ENCODE data around the gene BPI. TPM values are rescaled to one million over a fixed set of nuclear protein-coding genes. Genes with fewer than 3 reads are reported as not detected.
"Not testable (repeated sequence)": the region's sequence is repeated elsewhere in the genome, so short reads cannot be mapped to it uniquely, and the experiment has no call there.

Gene BPI
- total RNA-seq, 2 donors from 2014 or later = not detected

GRCh38 chr20:38278763-38279162, 25.2 kb upstream of the BPI start:
- H3K4me3 ChIP-seq = no peak overlapping the region
- H3K27me3 ChIP-seq = no peaks in the 10 kb centered on the region
- intact Hi-C loops (cut with DNase I) = no loop called here
- H3K9me3 ChIP-seq = no peaks in the 10 kb centered on the region
- ATAC-seq = no peak
- no peak for TF ChIP-seq POLR2A (IDR thresholded peaks at IDR 0.05)
- TF ChIP-seq, protein P1, sequence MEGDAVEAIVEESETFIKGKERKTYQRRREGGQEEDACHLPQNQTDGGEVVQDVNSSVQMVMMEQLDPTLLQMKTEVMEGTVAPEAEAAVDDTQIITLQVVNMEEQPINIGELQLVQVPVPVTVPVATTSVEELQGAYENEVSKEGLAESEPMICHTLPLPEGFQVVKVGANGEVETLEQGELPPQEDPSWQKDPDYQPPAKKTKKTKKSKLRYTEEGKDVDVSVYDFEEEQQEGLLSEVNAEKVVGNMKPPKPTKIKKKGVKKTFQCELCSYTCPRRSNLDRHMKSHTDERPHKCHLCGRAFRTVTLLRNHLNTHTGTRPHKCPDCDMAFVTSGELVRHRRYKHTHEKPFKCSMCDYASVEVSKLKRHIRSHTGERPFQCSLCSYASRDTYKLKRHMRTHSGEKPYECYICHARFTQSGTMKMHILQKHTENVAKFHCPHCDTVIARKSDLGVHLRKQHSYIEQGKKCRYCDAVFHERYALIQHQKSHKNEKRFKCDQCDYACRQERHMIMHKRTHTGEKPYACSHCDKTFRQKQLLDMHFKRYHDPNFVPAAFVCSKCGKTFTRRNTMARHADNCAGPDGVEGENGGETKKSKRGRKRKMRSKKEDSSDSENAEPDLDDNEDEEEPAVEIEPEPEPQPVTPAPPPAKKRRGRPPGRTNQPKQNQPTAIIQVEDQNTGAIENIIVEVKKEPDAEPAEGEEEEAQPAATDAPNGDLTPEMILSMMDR (IDR thresholded peaks at IDR 0.05) = no peak
- no peak for DNase-seq
- H3K4me1 ChIP-seq = no peaks in the 10 kb centered on the region
- H3K27ac ChIP-seq = no peak overlapping the region
- H3K36me3 ChIP-seq (replicated peaks in 1 of 2; ENCODE audit: insufficient read depth in 1 of 2, low read depth in 2 of 2) = no peaks in the 10 kb centered on the region
- 91 to 96% methylated on average over 2 of the region's 2 CpGs for WGBS, 2 donors

GRCh38 chr20:38281176-38281915, 22.6 kb upstream of the BPI start:
- H3K9me3 ChIP-seq; DNase-seq; intact Hi-C loops (cut with DNase I); H3K4me1 ChIP-seq; H3K36me3 ChIP-seq (replicated peaks in 1 of 2; ENCODE audit: insufficient read depth in 1 of 2, low read depth in 2 of 2); H3K27me3 ChIP-seq; H3K4me3 ChIP-seq; H3K27ac ChIP-seq; ATAC-seq: not testable (repeated sequence)
- 76 to 80% methylated on average over 6 of the region's 6 CpGs for WGBS, 2 donors

DNA sequence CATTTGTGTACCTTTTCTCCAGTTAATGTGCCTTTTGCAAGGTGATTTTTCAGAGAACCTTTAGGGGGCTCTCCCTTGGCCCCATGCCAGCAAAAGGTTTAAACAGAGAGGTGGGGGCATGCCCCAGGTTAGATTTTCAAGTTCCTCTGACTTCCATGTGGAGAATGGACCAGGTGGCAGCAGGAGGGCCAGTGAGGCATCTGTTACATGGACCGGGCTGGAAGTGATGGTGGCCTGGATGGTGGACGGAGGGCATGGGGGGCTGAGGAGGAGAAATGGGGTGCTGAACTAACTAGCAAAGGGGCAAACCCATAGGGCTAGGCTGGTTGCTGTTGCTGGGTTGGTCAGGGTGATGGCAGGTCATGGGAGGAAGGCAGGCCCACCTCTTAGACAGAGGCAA, 20.7 kb upstream of the BPI start:
- H3K4me1 ChIP-seq = no peaks in the 10 kb centered on the region
- no peaks in the 10 kb centered on the region for H3K9me3 ChIP-seq
- H3K36me3 ChIP-seq (replicated peaks in 1 of 2; ENCODE audit: insufficient read depth in 1 of 2, low read depth in 2 of 2) = no peaks in the 10 kb centered on the region
- ATAC-seq = no peak
- 95 to 97% methylated on average over 2 of the region's 2 CpGs for WGBS, 2 donors
- DNase-seq = no peak
- intact Hi-C loops (cut with DNase I) = no loop called here
- H3K4me3 ChIP-seq = no peak overlapping the region
- TF ChIP-seq, protein P1 (IDR thresholded peaks at IDR 0.05) = no peak
- no peak for TF ChIP-seq POLR2A (IDR thresholded peaks at IDR 0.05)
- H3K27ac ChIP-seq = no peak overlapping the region
- H3K27me3 ChIP-seq = no peaks in the 10 kb centered on the region

DNA sequence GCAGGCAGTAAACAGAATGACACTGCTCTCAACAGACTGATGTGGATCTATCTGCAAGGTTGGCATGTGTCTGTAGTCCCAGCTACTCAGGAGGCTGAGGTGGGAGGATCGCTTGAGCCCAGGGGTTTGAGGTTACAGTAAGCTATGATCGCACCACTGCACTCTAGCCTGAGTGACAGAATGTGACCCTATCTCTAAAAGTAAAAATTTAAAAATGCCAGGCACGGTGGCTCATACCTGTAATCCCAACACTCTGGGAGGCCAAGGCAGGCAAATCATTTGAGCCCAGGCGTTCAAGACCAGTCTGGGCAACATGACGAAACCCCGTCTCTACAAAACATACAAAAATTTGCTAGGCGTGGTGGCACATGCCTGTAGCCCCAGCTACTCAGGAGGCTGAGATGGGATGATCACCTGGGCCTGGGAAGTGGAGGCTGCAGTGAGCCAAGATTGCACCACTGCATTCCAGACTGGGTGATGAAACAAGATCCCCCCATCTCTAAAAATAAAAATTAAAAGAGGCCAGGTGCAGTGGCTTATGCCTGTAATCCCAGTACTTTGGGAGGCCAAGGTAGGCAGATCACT, 19.8 kb upstream of the BPI start:
- intact Hi-C loops (cut with DNase I) = not testable (repeated sequence)
- 76 to 78% methylated on average over 7 of the region's 7 CpGs for WGBS, 2 donors

DNA sequence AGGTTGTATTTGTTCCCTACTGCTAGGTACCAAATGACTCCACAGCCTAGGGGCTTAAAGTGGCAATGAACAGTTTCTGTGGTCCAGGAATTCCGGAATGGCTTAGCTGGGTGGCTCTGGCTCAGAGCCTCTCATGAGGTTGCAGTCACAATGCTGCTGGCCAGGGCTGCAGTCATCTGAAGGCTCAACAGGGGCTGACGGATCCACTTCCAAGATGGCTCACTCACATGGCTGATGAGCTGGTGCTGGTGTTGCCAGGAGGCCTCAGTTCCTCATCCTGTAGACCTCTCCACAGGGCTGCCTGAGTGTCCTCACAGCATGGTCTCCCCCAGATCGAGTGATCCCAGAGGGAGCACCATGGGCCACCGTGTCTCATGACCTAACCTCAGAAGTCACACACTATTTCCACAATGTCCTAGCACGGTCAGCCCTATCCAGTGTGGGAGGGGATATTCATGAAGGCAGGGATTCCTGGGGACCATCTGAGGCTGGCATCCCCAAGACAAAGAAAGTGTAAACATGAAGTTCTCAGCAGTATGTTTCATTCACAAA, 19.0 kb upstream of the BPI start:
- Histone ChIP-seq H3K27ac (no peak overlapping the region), H3K36me3 (replicated peaks in 1 of 2; ENCODE audit: insufficient read depth in 1 of 2, low read depth in 2 of 2) (no peaks in the 10 kb centered on the region), H3K9me3 (no peaks in the 10 kb centered on the region), H3K4me3 (no peak overlapping the region), H3K4me1 (no peaks in the 10 kb centered on the region), H3K27me3 (no peaks in the 10 kb centered on the region)
- TF ChIP-seq, protein P1 (IDR thresholded peaks at IDR 0.05) = no peak
- no peak for TF ChIP-seq POLR2A (IDR thresholded peaks at IDR 0.05)
- WGBS, 2 donors = 82 to 85% methylated on average over 2 to 5 of the region's 5 CpGs
- intact Hi-C loops (cut with DNase I) = no loop called here
- DNase-seq = no peak
- ATAC-seq = no peak

More for the DNA sequence above, 19.8 kb upstream of the BPI start:
- H3K36me3 ChIP-seq (replicated peaks in 1 of 2; ENCODE audit: insufficient read depth in 1 of 2, low read depth in 2 of 2); H3K4me1 ChIP-seq; H3K9me3 ChIP-seq; H3K4me3 ChIP-seq; H3K27ac ChIP-seq; H3K27me3 ChIP-seq; DNase-seq; ATAC-seq: not testable (repeated sequence)
